ENCODE data around the gene NFIC.

NFIC gene

DNA sequence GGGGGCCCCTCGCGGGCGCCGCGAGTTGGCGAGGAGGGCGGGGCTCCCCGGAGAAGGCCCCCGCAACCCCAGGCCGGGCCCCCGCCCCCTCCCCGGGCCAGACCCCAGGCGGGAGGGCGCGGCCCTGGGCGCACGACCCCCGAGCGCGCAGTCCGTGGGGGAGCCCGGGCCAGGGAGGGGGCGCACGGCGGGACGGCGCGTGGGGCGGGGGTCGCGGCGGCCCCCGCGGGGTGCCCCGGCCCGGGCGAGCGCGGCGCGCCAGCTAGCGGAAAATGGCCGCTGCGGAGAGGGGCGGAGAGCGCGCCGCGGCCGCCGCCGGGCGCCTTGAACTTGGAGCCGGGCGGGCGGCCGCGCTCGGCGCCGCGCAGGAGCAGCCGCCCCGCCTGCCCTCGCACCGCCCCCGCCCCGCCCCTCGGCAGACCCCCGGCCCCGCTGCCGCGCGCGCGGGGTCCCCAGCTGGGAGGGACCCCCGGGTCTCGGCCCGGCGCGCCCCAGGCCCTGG, 6.4 kb upstream of the NFIC start:
- no peak for DNase-seq

DNA sequence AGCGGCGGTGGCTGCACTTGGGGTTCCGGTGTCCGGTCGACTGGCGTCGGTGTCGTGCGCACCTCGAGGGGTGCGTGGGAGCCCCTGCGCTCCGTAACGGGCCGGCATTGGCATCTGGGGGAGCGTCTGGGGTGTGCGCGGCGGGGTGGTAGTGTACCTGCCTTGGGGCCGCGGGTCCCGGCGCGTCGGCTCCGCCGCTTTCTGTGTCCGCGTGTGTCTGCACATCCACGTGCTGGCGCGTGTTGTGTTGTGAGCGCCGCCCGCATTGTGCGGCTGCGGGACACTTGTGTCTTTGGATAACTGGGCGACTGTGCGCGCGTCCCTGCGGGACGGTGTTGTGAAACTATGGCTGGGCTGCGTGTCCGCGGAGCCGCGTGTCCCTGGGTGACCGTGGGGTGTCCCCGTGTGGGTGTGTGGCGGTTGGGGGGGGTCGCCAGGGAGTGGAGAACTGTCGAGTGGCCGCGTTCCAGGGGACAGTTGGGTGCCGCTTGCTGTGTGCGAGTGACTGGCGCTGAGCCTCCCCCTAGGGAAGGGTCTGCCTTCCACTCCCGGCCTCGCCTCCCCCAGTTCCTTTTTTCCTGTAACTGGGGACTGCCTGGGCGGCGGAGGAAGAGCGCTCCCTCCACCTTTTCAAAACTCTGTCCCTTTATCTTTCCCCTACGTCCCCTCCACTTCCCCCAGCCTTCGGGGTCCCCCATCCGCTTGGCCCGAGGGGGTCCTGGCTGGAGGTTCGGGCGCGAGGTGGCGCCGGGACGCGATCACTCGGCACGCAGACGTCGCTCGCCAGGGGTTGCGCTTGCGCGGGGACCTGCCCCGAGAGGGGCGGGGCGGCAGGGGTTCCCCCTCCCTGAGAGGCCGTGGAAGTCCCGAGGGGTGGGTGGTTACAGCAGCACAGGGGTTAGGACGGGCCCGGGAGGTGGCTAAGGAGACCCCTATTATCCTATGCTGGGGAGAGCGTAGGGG, 5.7 kb upstream of the NFIC start:
- DNase-seq: peak; percentile 60

DNA sequence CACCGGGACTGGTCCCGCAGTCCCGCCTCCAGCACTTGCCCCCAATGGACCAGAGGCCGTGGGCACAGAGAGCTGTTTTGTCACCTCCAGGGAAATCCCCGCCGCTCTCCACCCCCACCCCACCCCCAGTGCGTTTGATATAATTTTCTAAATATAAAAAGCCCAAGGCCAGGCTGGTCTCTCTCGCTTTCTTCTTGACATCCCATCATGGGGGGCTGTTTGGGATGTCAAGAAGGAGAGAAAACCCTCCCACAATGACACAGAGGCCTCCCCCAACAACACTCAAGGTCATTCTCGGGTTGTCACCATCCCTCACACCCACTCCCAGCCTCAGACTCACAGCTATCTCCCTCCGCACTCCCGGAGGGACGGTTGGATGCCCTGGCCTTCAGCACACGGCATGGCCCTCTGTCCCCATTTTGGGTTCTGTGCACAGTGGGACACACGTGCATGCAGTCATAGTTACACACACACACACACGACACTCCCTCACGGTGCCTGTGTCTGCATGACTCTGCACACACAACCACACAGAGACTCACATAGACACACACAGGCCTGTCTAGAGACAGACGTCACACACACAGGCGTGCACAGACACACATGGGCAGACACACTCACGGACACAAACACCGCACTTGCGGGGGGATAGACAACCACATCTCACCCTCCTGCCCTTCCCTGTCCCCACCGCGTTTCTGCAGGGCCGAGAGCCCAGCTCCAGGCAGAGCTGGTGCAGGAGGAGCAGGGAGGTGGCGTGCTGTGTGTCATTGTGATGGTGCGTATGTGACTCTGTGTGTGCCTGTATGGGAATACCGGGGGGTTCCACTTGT, 4.8 kb upstream of the NFIC start:
- DNase-seq: no peak

DNA sequence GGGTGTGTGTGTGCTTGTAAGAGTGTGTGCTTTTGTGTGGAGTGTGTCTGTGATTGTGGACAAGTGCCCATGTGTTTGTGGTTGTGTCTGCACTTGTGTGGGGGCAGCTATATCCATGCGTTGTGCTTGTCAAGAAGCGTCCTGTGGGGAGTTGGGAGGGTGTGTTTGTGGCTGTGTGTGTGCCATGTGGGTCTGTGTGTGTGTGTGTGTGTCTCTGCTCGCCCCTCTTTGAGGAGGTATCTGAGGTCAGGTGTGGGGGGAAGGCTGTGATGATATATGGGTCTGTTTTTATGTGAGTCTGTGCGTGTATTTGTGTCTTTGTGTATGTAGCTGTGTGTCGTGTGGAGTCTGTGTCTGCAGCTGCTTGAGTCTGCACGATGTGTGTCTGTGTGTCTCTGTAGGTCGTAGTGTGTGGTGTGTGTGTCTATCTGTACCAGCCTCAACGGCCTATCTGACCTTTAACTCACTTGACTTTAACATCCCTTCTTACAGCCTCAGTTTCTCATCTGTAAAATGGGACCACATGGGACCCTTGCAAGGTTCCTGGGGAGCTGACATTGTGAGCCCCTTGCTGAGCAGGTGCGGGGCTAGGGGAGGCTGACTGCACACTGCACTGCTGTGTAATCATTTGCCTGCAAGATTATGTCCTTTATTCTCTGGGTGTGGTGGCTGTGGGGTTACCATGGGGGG, 4.0 kb upstream of the NFIC start:
- no peak for DNase-seq

DNA sequence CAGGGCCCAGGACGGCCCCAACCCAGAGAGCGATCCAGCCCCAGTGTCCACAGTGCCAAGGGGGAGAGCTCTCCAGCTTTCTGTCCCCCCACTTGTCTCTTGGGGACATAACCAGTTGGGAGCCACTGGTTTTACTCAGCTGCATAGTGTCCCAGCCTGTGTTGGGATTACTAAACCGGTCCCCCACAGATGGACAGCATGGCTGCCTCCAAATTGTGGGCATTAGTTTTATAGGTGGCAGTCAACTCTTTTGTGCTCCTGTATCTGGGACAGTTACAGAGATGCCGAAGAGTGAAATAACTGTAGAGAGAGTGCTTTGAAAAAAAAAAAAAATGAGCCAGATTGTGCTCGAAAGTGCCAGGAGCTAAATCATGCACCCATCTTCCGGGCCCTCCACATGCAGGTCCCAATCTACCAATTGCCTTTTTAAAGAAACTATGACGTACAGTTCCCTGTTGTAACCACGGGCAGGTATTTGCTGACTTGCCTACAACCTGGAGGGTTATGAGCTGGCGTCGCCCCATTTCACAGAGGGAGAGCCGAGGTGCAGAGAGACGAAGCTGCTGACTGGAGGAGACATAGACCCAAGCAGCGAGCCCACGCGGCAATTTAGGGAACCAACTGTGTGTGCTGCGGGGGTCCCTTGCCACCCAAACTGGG, 2.4 kb upstream of the NFIC start:
- DNase-seq: no peak

DNA sequence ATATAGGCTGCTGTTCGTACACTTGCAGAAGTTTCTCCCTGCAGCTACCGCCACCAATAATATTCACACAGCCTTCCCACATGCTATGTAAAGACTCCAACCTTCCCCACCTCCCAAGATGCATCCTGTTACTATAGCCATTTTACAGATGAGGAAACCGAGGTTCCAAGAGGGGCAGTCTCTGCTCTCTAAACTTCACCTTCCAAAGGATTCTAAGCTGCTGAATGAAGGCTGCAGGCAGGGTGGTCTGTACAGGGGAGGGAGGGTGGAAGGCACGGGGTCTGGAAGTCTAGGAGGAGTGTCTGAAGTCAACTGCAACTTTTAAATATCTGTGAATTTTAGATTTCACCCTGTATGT, 1.9 kb upstream of the NFIC start:
- DNase-seq: no peak

DNA sequence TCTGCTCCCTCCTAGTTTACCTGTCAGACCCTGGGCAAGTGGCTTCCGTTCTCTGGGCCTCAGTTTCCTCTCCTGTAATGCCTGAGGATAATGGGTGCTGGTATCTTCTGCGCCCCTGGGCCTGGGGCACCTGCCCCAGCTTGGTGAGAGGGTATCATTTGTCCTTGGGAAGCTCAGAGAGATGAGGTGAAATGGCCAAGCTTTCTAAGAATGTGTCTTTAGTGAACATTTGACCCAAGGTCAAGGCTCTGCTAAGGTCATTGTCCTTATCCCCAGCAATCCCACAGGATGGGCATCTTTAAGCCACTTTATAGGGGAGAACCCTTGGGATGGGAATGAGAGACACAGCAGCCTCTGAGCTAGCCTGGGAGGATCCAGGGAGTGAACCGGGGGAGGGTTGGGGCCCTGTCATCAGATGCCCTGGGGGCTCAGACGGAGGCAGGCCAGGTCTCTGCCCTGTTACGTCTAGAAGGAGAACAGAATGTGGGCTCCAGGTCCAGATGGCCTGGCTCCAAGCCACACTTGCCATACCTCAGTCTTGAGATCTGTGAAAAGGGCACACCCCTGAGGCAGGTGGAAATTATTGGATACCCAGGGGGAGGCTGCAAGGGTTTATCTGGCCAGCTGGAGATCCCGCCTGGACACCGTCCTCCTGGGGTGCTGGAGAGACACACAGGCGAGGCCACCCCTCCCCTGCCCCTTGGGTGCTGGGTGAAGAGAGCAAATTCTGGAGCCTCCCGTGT, 1.1 kb upstream of the NFIC start:
- DNase-seq: no peak

DNA sequence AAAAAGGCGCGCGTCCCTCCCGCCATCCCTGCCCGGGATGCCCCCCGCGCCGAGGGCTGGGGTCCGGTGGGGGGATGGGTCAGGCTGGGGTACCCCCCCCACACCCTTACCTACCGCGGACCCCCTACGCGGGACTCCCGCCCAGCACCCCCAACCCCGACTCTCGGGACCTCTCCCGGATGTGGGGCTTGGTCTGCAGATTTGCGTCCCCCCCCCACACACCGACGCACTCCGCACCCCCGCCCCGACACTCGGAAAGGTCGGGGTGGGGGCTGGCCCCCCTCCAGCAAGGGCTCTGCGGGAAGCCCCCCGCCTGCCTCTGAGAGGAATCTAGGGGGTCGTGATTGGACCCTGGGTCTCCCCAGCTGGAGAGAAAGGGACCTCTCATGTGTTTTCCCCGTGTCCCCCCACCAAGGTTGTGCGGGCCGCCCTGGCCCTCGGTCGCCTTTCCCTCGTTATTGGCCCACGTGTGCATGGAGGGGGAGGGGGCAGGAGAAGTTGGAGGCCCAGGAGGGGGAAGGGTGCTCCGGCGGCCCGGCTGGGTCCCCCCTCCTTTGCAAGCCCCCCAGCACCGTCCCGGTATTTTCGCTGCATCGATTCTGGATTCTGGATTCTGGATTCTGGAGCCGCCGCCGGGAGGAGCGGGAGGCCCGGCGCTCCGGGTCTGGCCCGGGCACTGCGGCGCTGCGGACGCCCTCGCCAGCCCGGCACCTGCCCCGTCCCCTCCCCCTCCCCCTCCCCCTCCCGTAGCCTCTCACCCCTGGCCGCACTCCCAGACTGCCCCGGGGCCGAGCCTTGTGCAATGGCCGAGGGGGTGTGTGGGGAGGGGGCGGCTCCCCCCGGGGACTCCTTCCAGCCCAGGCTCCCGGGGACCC, 607 bp downstream of the NFIC start:
- DNase-seq: no peak

DNA sequence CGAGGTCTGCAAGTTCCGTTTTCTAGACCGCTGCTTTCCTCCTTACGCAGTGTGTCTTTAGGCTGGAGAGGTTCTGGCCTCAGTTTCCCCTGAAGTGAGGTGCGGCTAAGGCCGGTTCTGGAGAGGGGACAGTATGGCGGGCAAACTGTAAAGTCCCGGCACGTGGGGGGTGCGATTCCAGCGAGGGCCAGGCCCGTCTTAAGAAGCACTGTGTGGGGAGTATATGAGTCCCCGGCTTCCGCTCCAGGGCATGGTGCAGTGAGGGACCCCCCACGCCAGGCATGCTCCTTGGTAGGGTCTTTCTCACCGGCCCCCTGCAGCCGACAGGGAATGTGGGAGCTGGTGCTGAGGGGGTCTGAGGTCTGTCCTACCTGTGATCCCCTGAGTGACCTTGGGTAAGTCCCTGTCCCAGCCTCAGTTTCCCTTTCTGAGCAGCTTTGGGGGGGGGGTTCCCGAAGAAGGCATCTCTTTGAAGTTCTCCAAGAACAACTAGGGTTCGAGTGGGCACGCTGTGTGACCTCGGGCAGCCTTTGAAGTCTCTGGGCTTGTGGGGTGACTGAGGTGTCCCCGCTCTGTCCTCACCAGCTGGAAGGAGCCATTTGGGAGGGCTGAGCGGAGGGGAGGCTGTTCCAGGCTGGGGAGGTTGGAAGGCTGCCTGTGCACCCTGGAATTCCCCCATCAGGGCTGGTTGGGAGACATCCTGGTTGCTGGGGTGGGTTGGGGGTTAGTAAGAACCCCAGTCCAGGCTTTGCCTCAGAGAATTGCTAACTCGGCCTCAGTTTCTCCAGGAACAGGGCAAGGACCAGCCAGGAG, 1.5 kb downstream of the NFIC start:
- DNase-seq: no peak

DNA sequence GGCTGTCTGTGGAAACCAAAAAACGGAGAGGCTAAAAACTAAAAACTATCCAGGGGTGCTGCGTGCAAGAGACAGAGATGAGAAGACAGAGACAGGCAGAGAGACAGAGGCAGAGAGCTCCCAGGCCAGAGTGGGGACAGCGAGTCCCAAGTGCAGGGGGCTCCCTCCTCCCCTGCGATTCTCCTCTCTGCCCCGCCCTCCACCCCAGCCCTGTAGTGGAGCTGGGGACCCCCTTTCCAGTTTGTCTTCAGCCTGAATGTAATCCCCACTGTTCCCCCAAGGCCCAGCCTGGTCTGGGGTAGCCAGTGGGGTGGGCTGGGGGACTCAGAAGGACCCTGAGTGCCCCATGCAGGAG, 2.0 kb downstream of the NFIC start:
- DNase-seq: no peak

DNA sequence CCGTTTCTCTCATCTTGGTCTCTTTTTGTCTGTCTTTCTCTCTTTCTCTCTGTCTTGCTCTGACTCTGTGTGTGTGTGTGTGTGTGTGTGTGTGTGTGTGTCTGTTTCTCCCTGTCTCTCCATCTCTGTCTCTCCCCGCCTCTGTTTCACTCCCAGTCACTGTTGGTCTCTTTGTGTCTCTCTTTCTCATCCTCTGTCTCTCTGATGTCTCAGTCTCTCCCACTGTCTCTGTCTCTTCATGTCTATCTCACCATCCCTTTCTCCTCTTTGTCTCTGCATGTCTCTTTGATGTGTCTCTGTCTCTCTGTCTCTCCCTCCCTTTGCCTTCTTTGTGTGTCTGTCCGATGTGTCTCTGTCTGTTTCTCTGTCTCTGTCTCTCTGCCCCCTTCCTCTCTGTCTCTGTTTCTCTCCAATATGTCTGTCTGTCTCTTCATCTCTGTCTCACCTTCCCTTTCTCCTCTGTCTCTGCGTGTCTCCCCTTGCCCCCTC, 2.5 kb downstream of the NFIC start:
- no peak for DNase-seq

DNA sequence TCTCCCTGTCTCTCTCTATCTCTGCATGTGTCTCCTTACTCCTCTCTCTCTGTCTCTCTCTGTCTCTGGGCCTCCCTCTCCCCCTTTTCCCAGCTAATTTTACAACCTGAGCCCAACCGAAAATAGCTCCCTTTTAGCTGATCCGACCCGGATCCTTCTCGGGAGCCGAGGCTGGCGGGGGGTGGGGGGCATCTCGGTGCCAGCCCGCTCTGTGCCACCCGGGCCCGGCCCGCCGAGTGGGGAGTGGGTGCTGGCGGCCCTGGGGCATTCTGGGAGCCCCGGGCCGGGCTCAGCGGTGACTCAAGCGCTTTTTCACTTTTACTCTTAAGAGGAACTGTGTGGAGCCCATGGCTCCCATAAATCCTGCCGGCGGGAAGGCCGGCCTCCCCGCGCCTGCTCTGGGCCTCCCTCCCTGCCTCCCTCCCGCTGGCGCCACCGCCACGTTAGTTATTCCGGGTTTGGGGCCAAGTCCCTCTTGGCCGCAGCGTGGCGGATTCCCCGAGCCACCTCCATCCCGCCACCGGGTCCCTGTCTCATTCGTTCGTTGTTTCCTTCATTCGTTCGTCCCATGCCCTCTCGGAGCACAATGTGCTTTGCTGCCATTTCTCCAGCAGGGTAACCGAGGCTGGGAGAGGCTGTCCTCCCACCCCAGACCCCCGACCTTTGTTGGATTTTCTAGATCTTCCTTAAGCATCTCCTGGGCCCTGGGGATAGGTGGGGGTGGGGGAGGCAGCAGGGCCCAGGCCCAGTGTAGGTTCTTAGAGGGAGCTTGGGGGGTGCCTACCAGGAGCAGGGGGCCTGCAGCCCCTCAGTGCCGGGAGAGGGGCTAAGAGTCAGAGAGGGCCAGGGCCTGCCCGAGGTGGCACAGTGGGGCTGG, 3.2 kb downstream of the NFIC start:
- no peak for DNase-seq

DNA sequence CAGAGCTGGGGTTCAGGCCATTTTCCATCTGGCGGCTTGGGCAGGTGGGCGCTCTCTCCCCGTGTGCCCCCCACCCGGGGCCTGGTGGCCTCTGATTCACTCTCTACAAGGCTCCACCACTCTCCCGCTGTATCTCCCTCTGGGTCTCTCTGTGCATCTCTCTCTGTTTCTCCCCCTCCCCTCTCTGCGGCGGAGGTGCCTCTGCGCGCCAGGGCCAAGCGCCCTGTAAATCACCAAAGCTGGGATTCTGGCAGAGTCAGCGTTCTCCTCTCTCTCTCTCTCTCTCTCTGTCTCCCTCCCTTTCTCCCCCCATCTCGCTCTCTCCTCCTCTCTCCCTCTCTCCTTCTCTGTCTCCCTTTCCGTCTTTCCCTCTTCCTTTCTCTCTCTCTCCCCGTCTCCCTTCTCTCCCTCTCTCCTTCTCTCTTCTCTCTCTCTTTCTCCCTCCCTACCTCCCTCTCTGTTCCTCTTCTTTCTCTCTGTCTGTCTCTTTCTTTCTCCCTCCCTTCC, 3.9 kb downstream of the NFIC start:
- no peak for DNase-seq

DNA sequence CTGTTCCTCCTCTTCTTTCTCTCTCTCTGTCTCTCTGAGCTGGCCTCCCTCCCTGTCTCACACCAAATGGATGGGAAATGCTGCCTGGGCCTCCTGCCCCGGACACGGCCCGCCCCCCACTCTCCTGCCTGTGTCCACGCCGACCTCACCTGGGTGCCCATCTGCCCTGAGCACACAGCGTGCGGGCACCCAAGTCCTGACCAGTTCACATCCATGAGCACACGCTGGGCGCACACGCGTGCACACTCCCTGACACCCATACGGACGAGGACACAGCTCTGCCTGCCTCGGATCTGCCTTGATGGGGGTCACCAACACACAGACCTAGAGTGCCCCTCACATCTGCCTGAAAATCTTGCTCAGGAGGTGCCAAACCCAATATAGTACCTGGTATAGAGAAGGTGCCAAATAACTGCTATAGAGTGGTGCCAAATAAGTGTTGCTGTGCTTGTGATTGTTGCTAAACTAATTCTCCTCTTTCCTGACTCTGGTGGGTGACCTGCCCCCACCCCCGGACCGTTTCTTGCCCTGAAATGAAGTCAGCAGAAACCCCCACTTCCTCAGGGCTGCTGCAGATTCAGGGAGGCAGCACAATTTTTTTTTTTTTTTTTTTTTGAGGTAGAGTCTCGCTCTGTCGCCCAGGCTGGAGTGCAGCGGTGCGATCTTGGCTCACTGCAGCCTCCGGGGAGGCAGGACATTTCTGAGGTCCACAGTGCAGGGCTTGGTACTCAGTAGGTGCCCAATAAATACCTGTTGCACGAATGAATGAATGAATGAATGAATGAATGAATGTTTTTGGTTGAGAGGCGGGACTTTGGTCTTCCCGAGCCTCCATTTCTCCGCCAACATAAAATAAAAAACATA, 4.6 kb downstream of the NFIC start:
- DNase-seq: no peak

DNA sequence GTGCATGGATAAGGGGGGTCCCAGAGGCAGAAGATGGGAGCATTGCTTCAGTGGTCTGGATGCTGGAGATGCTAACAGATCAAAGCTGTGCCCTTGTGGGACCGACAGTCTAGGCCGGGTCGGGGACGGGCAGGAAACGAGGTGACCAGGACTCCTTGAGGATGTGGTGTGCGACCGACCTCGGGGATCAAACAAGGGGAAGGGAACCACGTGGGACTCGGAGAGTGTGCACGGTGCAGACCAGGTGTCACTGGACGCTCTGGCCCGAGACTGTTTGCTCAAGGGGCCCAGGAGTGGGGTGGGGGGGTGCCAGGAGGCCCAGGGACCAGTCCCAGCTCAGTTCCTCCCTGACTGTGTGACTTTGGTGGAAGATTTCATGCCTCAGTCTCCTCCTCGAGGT, 6.0 kb downstream of the NFIC start:
- no peak for DNase-seq

DNA sequence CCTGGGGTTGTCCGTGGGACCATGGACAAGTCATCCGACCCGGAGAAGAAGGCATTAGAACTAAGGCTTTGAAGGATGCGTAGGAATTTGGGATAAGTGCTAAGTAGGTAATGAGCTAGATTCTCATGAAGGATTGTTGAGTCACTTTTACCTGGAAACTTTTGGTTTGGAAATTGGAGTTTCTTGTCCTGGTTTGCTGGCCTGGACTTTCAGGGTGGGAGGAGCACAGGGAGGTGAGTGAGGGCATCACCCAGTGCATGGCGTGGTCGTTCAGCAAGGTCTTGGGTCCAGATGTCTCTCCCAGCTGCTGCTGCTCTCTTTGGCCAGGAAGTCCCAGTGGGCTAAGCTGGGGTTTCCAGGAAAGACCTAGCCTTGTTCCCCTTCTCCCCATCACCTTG, 7.6 kb downstream of the NFIC start:
- DNase-seq: no peak

DNA sequence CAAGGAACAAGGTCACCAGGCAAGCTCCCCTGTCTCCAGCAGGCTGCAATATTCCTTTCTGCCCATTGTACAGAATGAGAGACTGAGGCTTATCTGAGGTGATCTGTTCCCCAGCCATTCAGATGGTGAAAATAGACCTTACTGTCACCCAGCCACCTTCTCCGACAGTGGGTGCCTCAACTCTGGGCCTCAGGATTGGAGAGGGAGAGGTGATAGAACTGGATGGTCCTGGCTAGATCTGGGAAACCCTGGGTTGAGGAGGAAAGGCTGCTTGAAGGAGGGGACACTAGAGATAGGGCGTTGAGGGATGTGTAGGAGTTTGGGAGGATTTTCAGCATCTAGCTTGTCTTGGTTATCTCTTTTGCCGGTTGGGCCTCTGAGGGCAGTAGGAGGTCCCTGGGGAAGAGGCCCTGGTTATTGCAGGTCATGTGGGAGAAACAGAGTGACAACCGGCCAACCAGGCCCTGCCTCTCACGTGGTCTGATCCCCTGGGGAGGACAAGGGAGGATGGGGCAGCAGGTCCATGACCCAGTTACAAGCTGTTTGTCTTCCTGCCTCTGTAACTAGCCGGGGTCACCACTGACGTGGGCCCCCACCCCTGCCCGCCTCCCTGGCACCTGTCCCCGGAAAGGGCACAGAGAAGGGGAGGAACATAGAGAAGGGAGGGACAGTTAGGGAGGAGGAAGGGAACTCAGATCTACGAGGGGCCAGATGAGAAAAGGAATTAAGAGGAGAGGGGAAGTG, 8.2 kb downstream of the NFIC start:
- DNase-seq: no peak

Data from T-helper 9 cell (primary cell).